MCF 10A (cell line): ENCODE results near the gene GNAI3. TPM values are rescaled to one million over a fixed set of nuclear protein-coding genes. Genes with fewer than 3 reads are reported as not detected.

Experiments used
- BruUV-seq: library from RNA; stranded (reverse); fragments of 400-500 nt; replicated peaks from 2 replicates; lab custom pipeline; 2021; lab: Mats Ljungman, UMichigan
- CTCF ChIA-PET: fragments of 300-600 bp; sonication (Branson Sonifier 250); formaldehyde crosslinking; extraction: SDS; loops from one replicate; lab custom pipeline; 2021; ENCODE audit warnings: antibody characterized with exemption, inconsistent platforms; lab: Yijun Ruan, JAX
- POLR2A ChIA-PET: fragments of 300-600, 350-650 bp; sonication (Branson Sonifier 250); formaldehyde crosslinking; extraction: SDS; loops from one replicate; lab custom pipeline; 2020; ENCODE audit warnings: antibody characterized with exemption, inconsistent platforms; lab: Yijun Ruan, JAX
- DNase-seq: peaks from one replicate; pipeline ENCODE4 v3.0.0-alpha.2; 2018; ENCODE audit not compliant: unreplicated experiment
- H3K27ac Mint-ChIP-seq: one replicate; pipeline ENCODE4 v1.8.0; 2022; ENCODE audit warnings: mild to moderate bottlenecking, low read depth, mixed read lengths; ENCODE audit not compliant: unreplicated experiment
- H3K27me3 Mint-ChIP-seq: one replicate; pipeline ENCODE4 v1.8.0; 2022; ENCODE audit warnings: mixed read lengths; ENCODE audit not compliant: insufficient read depth, unreplicated experiment
- H3K36me3 Mint-ChIP-seq: one replicate; pipeline ENCODE4 v1.8.0; 2022; ENCODE audit warnings: mild to moderate bottlenecking, moderate library complexity, mixed read lengths; ENCODE audit not compliant: insufficient read depth, unreplicated experiment
- H3K4me1 Mint-ChIP-seq: one replicate; pipeline ENCODE4 v1.8.0; 2022; ENCODE audit warnings: mixed read lengths; ENCODE audit not compliant: insufficient read depth, unreplicated experiment
- H3K4me3 Mint-ChIP-seq: one replicate; pipeline ENCODE4 v1.8.0; 2022; ENCODE audit warnings: mild to moderate bottlenecking, moderate library complexity, mixed read lengths; ENCODE audit not compliant: unreplicated experiment
- H3K9me3 Mint-ChIP-seq: one replicate; pipeline ENCODE4 v1.8.0; 2022; ENCODE audit warnings: mixed read lengths; ENCODE audit not compliant: unreplicated experiment
- intact Hi-C: fragments of 100-400 bp; cut with micrococcal nuclease; formaldehyde crosslinking; loops from 2 replicates; pipeline ENCODE4 v1.14.1; 2022
- total RNA-seq: library from RNA; stranded (reverse); gene quantifications from 2 replicates; pipeline ENCODE4 v1.2.3, GENCODE V29; 2022
- TF ChIP-seq, protein P1 (sequence below): fragments of 200-600 bp; IDR thresholded peaks from one replicate; pipeline ENCODE4 v1.8.0; 2022; ENCODE audit warnings: antibody characterized with exemption, mild to moderate bottlenecking; ENCODE audit not compliant: unreplicated experiment

GNAI3 gene
- total RNA-seq, 1 experiment from 2014 or later, result 8.0 TPM

DNA sequence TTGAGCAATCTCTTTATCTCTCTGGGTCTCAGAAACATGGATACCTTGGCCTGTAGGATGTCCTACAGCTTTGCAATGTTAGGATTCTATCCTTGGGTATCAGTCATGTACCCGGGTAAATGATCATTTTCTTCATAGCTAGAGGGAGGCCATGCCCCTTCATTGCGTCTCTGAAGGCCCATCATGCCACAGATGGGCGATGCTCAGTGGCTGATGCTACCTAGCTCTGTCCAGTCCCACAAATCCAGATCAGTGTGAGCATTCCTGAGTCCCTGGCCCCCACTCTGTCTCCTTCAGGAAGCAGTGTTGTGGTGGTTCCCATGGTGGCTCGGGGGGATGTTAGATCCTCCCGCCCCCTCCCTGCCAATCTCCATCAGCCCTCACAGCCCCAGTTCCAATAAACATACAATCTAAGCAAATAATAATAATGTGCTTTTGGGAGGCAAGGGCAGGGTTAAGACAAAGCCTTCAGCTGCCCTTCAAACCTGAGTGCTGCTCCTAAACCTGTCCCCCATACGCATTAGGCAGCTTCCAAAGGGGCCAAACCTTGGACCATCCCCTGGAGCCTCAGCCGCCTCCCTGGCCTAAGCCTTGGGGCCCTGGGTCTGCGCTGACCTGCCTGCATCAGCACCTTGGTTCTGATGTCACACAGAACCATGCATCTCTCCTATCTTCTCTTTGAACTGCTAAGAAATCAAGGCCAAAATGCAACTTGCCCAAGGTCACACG, 9.4 kb upstream of the GNAI3 start:
- Mint-ChIP-seq H3K27me3 (no peaks in the 10 kb centered on the region), H3K27ac (no peak overlapping the region), H3K4me3 (no peak overlapping the region), H3K4me1 (no peaks in the 10 kb centered on the region), H3K36me3 (no peaks in the 10 kb centered on the region), H3K9me3 (no peaks in the 10 kb centered on the region)
- intact Hi-C loops, result loop anchor here (10.0 kb wide), 1 partner anchor 344 kb away; no protein-coding TSS in a partner anchor
- POLR2A ChIA-PET, result interaction anchor here (0.6 kb wide), 1 partner anchor 13 kb away, joined by 4 read pairs; no protein-coding TSS in a partner anchor
- CTCF ChIA-PET, result interaction anchor here (0.6 to 26.1 kb wide), 7 partner anchors 38 to 445 kb away, joined by 3 to 1071 read pairs (median 4); partner anchors contain the start of genes AHCYL1, AMIGO1, ATXN7L2 and CYB561D1
- DNase-seq, result no peak
- BruUV-seq, result no TSS peak
- TF ChIP-seq, protein P1, sequence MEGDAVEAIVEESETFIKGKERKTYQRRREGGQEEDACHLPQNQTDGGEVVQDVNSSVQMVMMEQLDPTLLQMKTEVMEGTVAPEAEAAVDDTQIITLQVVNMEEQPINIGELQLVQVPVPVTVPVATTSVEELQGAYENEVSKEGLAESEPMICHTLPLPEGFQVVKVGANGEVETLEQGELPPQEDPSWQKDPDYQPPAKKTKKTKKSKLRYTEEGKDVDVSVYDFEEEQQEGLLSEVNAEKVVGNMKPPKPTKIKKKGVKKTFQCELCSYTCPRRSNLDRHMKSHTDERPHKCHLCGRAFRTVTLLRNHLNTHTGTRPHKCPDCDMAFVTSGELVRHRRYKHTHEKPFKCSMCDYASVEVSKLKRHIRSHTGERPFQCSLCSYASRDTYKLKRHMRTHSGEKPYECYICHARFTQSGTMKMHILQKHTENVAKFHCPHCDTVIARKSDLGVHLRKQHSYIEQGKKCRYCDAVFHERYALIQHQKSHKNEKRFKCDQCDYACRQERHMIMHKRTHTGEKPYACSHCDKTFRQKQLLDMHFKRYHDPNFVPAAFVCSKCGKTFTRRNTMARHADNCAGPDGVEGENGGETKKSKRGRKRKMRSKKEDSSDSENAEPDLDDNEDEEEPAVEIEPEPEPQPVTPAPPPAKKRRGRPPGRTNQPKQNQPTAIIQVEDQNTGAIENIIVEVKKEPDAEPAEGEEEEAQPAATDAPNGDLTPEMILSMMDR, result no peak

DNA sequence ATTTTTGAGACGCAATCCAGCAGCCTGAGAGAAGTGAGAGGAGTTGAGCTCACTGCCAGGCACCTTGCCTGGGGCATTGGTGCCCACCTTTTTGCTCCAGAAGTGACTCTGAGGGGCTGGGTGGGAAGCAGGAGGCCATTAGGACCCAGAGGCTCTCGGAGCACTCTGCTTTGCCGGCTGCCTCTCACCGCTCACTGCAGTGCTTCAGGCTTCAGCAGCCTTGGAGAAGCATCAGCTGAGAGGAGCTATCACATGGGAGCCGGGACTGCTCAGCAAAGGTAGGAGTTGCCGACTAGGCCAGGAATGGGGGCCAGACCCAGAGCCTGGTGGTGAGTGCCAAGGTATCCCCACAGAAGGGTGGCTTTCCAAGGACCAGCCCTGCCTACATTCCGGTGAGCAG, 8.7 kb upstream of the GNAI3 start, which contains the start of gene GPR61:
TSS of gene GPR61 (plus strand) at position 197 of the 400 bp plus-strand sequence. CDS start 3,151 bp downstream, outside the sequence.
- Mint-ChIP-seq H3K27ac (no peak within 1 kb of the TSS), H3K27me3 (no peaks in the 10 kb centered on the region), H3K4me1 (no peaks in the 10 kb centered on the region), H3K4me3 (no peak within 1 kb of the TSS), H3K36me3 (no peaks in the 10 kb centered on the region), H3K9me3 (no peaks in the 10 kb centered on the region)
- intact Hi-C loops, result loop anchor here (10.0 kb wide), 1 partner anchor 345 kb away; no protein-coding TSS in a partner anchor
- CTCF ChIA-PET, result interaction anchor here (0.6 to 26.1 kb wide), 9 partner anchors 7 to 327 kb away, joined by 3 to 1071 read pairs (median 4); partner anchors contain the start of genes AMIGO1, ATXN7L2 and CYB561D1
- no peak for DNase-seq
- TF ChIP-seq, protein P1, result no peak
- POLR2A ChIA-PET, result no interaction called here
- no TSS peak for BruUV-seq

DNA sequence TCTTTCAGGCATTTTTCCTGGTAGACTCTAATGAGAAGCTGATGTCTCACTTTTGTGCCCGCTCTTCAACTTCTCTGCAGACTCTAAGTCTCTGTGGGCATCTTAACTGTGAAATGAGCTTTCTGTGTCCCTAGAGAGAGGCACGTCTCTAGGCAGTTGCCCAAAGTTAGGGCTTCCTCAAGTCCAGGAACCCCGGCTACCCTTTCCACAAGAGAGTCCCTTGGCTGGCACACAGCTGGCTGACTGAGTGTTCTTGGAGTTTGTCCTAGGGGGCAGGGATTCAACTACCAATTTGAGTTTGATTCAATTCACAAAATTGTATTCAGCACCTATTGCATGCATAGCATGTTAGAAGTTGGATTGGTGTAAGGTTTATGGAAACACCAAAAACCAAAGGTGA, 7.3 kb upstream of the GNAI3 start:
- TF ChIP-seq, protein P1, result no peak
- DNase-seq, result no peak
- BruUV-seq, result no TSS peak
- H3K27ac Mint-ChIP-seq, result no peak overlapping the region
- H3K36me3 Mint-ChIP-seq, result no peaks in the 10 kb centered on the region
- no peak overlapping the region for H3K4me3 Mint-ChIP-seq
- ChIA-PET POLR2A (interaction anchor here (0.7 to 1.4 kb wide), 2 partner anchors 57 to 170 kb away, joined by 3 read pairs; partner anchors contain the start of gene ATXN7L2), CTCF (interaction anchor here (1.0 to 26.1 kb wide), 10 partner anchors 9 to 466 kb away, joined by 3 to 1071 read pairs (median 6); partner anchors contain the start of genes AMIGO1, ATXN7L2 and CYB561D1)
- H3K9me3 Mint-ChIP-seq, result no peaks in the 10 kb centered on the region
- H3K27me3 Mint-ChIP-seq, result no peaks in the 10 kb centered on the region
- intact Hi-C loops, result no loop called here
- H3K4me1 Mint-ChIP-seq, result no peaks in the 10 kb centered on the region

DNA sequence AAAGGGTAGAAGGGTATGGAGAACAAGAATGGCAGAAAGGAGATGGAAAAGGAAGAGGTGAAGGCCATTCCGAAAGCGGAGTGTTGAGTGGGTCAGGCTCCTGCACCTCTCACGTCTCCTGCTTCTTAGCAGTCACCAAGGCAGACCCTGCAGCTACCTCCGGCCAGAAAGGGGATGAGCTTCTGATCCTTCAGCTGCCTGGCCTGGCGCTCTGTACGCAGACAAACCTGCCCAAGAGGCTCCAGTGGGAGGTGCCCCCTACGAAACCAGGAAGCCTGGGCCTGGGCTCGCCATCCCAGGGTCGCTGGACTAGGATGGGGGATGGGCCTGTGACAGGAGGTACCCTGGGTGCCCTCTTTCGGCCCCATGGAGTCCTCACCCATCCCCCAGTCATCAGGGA, 5.8 kb upstream of the GNAI3 start:
- DNase-seq, result no peak
- Mint-ChIP-seq H3K4me3 (no peak overlapping the region), H3K9me3 (no peaks in the 10 kb centered on the region), H3K27me3 (no peaks in the 10 kb centered on the region), H3K27ac (no peak overlapping the region), H3K36me3 (no peaks in the 10 kb centered on the region), H3K4me1 (no peaks in the 10 kb centered on the region)
- ChIA-PET CTCF (interaction anchor here (1.2 to 26.1 kb wide), 6 partner anchors 10 to 234 kb away, joined by 3 to 1071 read pairs (median 22); partner anchors contain the start of genes AMIGO1, ATXN7L2 and CYB561D1), POLR2A (no interaction called here)
- TF ChIP-seq, protein P1, result no peak
- intact Hi-C loops, result no loop called here
- no TSS peak for BruUV-seq
